Stimulated activated CD8-positive, alpha-beta memory T cell treated with anti-CD3 and anti-CD28 coated beads, Interleukin-2, amount 100 ng/mL, for 48 hours (primary cell): ENCODE measurements around the gene C4orf33.
"Not testable (repeated sequence)": the region's sequence is repeated elsewhere in the genome, so short reads cannot be mapped to it uniquely, and the experiment has no call there.

Source experiments
- DNase-seq, 2 donors: peaks; one replicate each; pipeline ENCODE4 v3.0.0-alpha.2; 2020; ENCODE audit warnings: low read depth in 2 of 2

C4orf33 gene

DNA sequence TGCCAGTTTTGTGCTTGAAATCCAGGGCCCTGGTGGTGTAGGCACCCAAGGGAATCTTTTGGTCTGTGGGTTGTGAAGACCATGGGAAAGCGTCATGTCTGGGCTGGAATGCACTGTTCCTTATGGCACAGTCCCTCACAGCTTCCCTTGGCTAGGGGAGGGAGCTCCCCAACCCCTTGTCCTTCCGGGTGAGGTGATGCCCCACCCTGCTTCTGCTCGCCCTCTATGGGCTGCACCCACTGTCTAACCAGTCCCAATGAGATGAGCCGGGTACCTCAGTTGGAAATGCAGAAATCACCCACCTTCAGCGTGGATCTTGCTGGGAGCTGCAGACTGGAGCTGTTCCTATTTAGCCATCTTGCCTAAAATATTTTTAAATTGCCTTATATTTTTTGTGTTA, 30.7 kb downstream of the C4orf33 start:
- DNase-seq, result not testable (repeated sequence)

DNA sequence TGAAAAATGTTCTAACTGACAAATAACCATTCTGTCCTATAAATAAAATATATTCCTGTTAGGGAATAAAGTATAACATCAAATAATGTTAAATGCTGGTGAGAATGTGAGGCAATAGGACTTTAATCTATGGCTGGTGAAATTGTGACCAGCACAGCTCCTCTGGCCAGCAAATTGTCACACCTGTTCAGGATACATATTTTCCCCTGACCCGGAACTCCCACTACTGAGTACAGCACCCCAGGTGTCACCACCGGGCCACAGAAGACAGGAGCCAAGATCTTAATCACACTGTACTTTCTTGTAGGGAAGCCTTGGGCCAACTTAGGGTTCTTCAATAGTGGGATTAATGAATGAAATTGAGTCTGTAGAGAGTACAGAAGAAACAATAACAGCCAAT, 33.2 kb downstream of the C4orf33 start:
- no peak for DNase-seq

DNA sequence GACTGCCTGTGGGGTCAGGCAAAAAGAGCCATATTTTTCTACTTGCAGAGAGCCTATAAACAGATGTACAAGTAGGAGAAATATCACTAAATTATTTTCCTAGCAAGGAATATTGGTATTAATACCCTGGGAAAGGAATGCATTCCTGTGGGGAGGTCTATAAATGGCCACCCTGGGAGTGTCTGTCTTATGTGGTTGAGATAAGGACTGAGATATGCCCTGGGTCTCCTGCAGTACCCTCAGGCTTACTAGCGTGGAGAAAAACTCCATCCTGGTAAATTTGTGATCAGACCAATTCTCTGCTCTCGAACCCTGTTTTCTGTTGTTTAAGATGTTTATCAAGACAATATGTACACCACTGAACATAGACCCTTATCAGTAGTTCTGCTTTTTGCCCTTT, 35.4 kb downstream of the C4orf33 start:
- no peak for DNase-seq

DNA sequence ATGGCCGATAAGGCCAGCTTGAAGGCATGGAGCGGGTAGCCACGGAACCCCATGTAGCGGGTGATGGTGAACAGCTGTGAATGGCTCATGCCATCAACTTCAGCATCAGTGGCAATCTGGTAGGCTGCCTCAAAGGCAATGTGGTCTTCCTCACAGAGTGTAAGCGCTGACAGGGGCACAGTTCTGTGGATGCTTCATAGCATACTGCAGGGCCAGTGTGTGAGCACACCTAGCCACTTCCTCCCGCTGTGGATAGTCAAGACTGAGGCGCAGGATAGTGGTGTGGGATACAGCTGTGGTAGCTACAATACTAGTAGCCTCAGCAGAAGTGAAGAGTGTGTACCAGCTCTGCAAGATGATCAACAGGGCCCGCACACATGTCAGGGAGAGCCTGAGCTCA, 40.5 kb downstream of the C4orf33 start:
- DNase-seq, result no peak

DNA sequence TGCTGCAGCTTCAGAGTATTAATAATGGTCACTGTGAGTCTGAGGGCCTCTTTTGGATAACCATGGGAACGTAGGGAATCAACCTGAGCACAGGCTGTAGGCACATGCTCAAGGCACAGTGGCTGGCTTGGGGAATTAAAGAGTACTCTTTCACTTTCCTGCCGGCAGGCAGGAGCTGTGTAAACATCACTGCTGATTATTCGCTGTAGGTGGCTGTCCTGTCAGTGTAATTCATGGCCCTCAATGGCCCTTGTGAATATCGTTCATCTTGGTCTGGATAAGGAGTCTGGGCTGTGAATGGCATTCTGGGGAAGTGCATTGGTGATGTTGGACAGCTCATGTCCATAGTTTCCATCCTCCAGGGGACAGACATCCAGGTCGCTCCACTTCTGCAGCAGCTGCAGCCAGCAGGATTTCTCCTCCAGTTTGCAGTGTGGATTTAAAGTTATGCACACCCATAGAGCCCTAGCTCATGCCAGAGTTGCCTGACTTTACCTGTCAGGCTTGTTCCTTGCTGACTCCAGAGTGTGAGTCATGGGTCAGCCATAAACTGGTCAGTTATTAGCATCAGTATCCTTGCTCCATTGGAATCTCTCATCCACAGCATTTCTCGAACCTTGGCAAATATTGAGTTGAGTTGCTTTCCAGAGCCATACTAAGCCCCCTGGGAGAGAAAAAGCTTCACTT, 43.0 kb downstream of the C4orf33 start:
- DNase-seq, result no peak

DNA sequence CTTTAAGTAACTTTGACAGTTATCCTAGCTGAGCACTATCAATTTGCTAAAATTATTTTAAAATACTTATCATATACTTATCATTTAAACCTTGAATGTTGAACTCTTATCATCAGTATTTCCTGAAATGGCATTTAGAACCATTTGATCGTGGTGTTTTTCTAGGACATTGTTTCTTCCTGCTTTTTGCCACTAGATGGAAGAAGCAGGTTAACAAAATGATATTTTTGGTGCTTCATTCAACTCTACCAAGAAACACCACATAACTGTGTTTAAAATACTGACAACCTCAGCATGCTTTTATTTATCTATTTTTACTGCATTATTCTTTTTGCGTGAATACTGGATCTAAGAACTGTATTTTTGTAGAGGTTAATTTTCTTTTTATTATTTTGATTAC, 44.6 kb downstream of the C4orf33 start:
- no peak for DNase-seq

DNA sequence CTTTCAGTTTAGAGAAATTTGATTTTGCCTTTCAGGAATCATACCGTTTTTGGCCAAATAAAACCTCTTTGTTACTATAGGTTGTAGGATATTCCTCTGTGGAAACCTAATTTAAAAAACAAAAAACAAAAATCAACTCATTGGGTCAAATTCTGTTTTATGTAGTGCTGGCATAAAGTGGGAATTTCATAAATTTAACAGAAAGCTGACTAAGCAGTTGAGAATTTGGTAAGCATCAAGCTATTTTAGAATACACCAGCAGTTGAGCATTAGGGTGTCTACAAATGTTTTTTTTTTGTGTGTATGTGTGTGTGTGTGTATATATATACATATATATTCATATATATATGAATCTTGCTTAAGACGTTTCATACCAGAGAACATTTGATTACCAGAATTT, 47.4 kb downstream of the C4orf33 start:
- DNase-seq, result no peak

DNA sequence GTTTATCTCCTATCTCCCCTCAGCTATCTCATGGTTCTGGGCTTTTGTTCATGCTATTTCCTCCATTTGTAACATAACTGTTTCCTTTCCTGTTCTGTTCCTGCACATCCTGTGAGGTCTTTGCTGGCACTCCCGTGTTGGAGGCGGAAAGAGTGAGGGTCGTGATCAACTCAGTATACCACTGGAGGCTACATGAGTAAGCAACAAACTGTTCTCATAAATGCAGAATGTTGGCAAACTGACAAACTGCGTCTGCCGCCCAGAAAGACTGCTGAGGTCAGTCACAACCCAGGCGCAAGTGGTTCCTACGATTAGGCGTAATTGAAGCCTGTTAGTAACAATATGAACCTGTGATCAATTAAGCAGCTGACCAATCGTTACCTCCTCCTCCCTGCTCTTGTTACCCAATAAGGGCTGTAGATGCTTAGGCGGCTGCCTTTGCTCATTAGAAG, 48.8 kb downstream of the C4orf33 start:
- no peak for DNase-seq

DNA sequence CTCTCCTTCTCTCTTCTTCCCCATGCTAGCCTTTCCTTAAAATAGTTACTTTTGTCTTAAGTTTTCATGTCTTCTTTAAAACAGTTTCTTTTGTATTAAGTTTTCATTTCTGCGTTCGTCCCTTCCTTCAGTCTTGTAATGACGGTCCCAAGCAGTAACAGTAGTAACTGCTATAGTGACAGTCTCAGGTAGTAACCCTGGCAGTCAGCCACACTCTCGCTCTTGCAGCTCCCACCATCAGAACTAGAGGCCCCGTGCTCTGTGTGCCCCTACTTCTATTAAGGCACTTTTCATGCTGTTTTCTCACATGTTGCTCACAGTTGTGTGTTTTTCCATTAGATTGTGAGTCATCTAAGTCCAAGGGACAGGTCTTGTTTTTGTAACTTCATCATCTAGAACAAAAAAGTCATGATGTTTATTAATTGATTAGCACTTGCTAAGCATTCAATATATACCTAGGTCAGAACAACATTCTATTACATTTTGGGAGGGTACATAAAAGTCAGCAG, 49.3 kb downstream of the C4orf33 start:
- DNase-seq, result no peak

DNA sequence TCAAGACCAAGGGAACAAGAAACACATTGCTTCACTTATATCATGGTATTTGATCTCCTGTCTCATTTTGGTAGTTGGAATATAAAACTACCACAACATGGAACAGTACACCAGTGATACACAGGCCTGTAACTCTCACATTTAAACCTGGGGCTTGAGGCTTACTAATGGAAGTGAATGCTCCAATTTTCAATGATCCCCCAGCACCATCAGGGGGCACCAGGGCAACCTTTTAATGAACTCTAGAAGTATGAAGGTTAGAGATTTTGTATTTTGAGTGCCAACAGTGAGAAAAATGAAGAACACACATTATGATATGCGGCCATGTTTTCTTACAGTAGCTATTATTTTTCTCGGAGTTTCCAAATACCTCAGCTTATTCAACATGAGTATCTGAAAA, 50.7 kb downstream of the C4orf33 start:
- no peak for DNase-seq

DNA sequence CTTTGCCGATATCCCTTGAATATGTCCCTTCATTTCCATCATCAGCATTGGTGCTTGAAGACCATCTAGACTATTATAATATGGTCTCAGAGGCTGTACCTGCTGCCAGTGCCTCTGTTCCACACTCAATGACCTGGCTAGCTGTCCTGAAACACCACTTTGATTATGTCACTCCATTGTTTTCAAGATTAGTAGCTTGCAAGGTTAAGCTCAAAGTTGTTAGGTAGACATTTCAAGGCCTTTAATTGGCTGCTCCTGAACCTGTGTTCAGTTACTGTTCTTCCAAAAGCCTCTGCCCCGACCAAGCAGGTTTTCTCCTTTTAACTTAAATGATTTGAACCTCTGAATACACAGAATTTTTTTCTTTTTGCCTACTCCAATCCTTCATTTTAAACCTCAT, 52.9 kb downstream of the C4orf33 start:
- DNase-seq, result no peak

DNA sequence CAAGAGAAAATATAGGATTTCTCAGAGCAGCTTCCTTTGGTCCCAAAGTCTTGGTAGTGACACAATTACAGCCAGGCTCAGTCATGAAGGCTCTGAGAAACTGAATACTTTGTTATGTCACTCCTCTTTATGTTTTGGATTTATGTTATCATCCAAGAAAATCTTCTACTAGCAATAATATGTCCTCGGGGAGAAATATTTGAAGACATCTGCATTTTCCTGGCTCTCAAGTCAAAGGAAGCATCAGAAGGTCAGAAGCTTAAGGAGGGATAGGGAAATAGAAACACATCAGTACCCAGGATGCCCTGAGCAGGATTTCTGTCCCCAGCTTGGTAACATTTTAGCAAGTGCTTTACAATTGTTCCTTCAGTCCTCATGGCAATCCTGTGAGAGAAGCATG, 54.0 kb downstream of the C4orf33 start:
- no peak for DNase-seq

DNA sequence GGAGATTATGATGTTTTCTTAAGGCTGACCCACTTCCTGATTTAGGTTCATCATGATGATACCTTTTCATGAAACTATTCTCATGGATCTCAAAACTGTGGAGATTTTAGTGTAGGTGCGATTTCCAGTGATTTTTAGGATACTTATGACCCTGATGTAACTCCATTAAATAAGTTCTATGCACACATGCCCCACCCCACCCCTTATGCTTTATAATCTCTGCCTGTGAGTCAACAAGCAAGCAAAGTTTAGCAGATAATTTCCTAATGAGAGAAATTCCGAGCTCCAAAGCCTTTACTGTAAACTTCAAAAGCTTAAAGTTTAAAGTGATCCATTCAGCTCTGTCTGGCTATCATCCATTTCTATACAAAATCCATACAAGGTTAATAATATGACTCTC, 56.4 kb downstream of the C4orf33 start:
- no peak for DNase-seq

DNA sequence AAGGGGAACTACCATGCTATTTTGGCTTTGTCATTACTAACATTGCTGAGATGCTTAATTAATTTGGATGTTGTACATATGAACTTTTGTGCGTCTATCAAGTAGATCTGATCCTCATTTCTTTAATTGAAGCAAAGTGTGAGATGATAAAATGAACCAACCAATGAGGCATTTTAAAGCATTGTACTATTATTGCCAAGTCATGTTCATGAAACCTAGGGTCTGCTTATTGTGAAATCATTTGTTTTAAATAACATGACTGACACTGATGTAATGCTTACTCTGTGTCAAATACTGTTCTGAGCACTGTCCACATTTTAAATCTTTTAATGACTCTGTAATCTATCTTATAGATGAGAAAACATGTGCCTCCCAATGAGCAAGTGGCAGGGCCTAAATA, 57.7 kb downstream of the C4orf33 start:
- DNase-seq, result no peak

DNA sequence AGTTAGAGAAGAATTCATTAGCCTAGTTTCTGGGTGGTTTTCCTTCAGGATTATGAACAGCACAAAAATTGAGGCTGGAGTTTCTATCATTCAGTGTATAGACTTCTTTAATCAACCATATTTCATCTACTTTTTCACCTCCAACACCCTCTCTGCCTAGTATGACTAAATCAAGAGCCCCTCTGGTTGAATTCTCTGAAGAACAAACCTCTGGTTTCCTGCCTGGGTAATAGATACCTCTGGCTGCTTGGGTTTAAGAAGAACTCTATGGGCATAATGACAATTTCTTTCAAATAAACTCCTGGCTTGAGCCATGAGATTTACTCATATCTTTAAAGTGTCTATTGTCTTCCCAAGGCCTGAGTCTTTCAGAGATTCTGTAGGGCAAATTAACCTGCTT, 66.5 kb downstream of the C4orf33 start:
- no peak for DNase-seq

DNA sequence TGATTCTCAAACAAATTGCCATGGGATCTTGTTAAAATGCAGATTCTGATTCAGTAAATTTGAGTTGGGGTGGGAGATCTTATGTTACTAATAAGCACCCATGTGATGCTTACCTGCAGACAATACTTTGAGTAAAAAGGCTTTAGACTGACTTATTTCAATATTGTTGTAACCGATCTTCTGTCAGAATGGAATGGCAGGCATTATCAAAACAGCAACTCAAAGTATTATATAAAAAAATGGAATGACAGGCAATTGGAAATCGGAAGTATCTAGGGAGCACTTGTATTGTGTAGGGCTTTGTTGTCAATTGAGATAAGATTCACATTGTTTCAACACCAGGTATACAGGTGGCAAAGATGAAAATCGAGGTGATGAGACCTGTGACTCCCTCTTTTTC, 67.5 kb downstream of the C4orf33 start:
- no peak for DNase-seq

DNA sequence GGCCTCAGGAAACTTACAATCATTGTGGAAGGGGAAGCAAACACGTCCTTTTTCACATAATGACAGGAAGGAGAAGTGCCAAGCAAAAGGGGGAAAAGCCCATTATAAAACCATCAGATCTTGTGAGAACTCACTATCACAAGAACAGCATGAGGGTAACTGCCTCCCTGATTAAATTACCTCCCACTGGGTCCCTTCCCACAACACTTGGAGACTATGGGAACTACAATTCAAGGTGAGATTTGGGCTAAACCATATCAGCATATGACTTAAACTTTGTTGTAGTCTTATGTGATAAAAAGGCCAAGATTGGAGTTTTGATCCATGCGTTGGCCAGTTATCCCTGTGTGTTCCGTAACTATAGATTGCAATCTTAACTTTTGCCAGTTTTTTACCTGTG, 68.3 kb downstream of the C4orf33 start:
- no peak for DNase-seq
